ENCODE data around the gene SLC6A11. TPM values are rescaled to one million over a fixed set of nuclear protein-coding genes. Genes with fewer than 3 reads are reported as not detected.

SLC6A11 gene
- total and polyA plus RNA-seq, 2 donors (not counting 3 experiments of a cell fraction or from before 2014, with no cell fraction given), result not detected

- H3K4me1 ChIP-seq (ENCODE audit: control insufficient read depth, extremely low read depth, insufficient read depth, low read length), result peaks cover 7% of the 10 kb centered on the region
- no peak for DNase-seq (ENCODE audit: low read depth, low spot score)
- H3K27me3 ChIP-seq (ENCODE audit: control insufficient read depth in 2 of 2, insufficient read depth in 2 of 2, low read length in 2 of 2), result peaks cover 0 to 4% of the 10 kb centered on the region in 2 experiments
- POLR2A ChIA-PET, result no interaction called here
- H3K9me3 ChIP-seq (replicated peaks; ENCODE audit: control insufficient read depth, insufficient read depth, low read length), result no peaks in the 10 kb centered on the region
- H3K9me1 ChIP-seq (replicated peaks; ENCODE audit: control insufficient read depth, extremely low read depth, insufficient read depth, low read length), result no peaks in the 10 kb centered on the region
- intact Hi-C loops (cut with micrococcal nuclease), result no loop called here
- no TSS peak for BruUV-seq (replicated peaks)
- H4K20me1 ChIP-seq (replicated peaks; ENCODE audit: control insufficient read depth, extremely low read depth, insufficient read depth, low read length), result no peaks in the 10 kb centered on the region
- no peak overlapping the region for H2AFZ ChIP-seq (ENCODE audit: low read depth, low read length)
- no peaks in the 10 kb centered on the region for H3K79me2 ChIP-seq (ENCODE audit: control insufficient read depth, insufficient read depth, low read length)
- no peak for FAIRE-seq
- dilution Hi-C loops (cut with MboI; ENCODE audit: extremely low pct_ligation_motif_present, low sequenced_read_pairs), result no loop called here
- no peak overlapping the region for H3K4me3 ChIP-seq (replicated peaks in 1 of 3; ENCODE audit: insufficient read depth in 1 of 3, low read depth in 1 of 3, low read length in 3 of 3)
- H3K9ac ChIP-seq (replicated peaks; ENCODE audit: extremely low read depth, insufficient read depth, low read length), result no peak overlapping the region
- no peak overlapping the region for H3K4me2 ChIP-seq (ENCODE audit: insufficient read depth, low read length)
- H3K36me3 ChIP-seq (ENCODE audit: control insufficient read depth in 2 of 2, extremely low read depth in 1 of 2, insufficient read depth in 2 of 2, low read length in 2 of 2), result no peaks in the 10 kb centered on the region
- H3K27ac ChIP-seq (ENCODE audit: insufficient read depth, low read depth, low read length), result no peak overlapping the region
- CTCF ChIA-PET, result no interaction called here
- TF ChIP-seq FOS (IDR thresholded peaks at IDR 0.05; ENCODE audit: borderline replicate concordance, insufficient read depth, low read length) (no peak), MYC (IDR thresholded peaks at IDR 0.05; ENCODE audit: low read depth, low read length) (no peak), MAX (IDR thresholded peaks at IDR 0.05; ENCODE audit: insufficient read depth, insufficient read length) (no peak), GATA2 (IDR thresholded peaks at IDR 0.05; ENCODE audit: insufficient read depth, insufficient read length, low read depth, low read length) (no peak)
Observed at GRCh38 chr3:10928961-10929471, 113.0 kb downstream of the SLC6A11 start.

- no peaks in the 10 kb centered on the region for H3K27me3 ChIP-seq (ENCODE audit: control insufficient read depth in 2 of 2, insufficient read depth in 2 of 2, low read length in 2 of 2)
- dilution Hi-C loops (cut with MboI; ENCODE audit: extremely low pct_ligation_motif_present, low sequenced_read_pairs), result no loop called here
- H3K9me1 ChIP-seq (replicated peaks; ENCODE audit: control insufficient read depth, extremely low read depth, insufficient read depth, low read length), result no peaks in the 10 kb centered on the region
- H3K9me3 ChIP-seq (replicated peaks; ENCODE audit: control insufficient read depth, insufficient read depth, low read length), result no peaks in the 10 kb centered on the region
- no peak overlapping the region for H2AFZ ChIP-seq (ENCODE audit: low read depth, low read length)
- DNase-seq (ENCODE audit: low read depth, low spot score) (no peak), FAIRE-seq (no peak)
- H3K9ac ChIP-seq (replicated peaks; ENCODE audit: extremely low read depth, insufficient read depth, low read length), result no peak overlapping the region
- H4K20me1 ChIP-seq (replicated peaks; ENCODE audit: control insufficient read depth, extremely low read depth, insufficient read depth, low read length), result no peaks in the 10 kb centered on the region
- intact Hi-C loops (cut with micrococcal nuclease), result no loop called here
- no TSS peak for BruUV-seq (replicated peaks)
- no peaks in the 10 kb centered on the region for H3K36me3 ChIP-seq (ENCODE audit: control insufficient read depth in 2 of 2, extremely low read depth in 1 of 2, insufficient read depth in 2 of 2, low read length in 2 of 2)
- no peak overlapping the region for H3K4me3 ChIP-seq (replicated peaks in 1 of 3; ENCODE audit: insufficient read depth in 1 of 3, low read depth in 1 of 3, low read length in 3 of 3)
- H3K27ac ChIP-seq (ENCODE audit: insufficient read depth, low read depth, low read length), result no peak overlapping the region
- no peak overlapping the region for H3K4me2 ChIP-seq (ENCODE audit: insufficient read depth, low read length)
- no peak for TF ChIP-seq JUN (IDR thresholded peaks at IDR 0.05; ENCODE audit: borderline replicate concordance, insufficient read depth, insufficient read length, low read depth)
- TF ChIP-seq CTCF (IDR thresholded peaks at IDR 0.05; ENCODE audit: extremely low read depth in 1 of 2, insufficient read depth in 1 of 2, low read depth in 1 of 2, low read length in 2 of 2), result no peak
- no peak for TF ChIP-seq POLR2A (IDR thresholded peaks at IDR 0.05; ENCODE audit: low read depth, low read length)
- TF ChIP-seq POLR2AphosphoS5 (IDR thresholded peaks at IDR 0.05; ENCODE audit: insufficient read depth, low read depth, low read length), result no peak
- TF ChIP-seq FOS (IDR thresholded peaks at IDR 0.05; ENCODE audit: borderline replicate concordance, insufficient read depth, low read length), result no peak
- no peak for TF ChIP-seq MYC (IDR thresholded peaks at IDR 0.05; ENCODE audit: low read depth, low read length)
- no peak for TF ChIP-seq MAX (IDR thresholded peaks at IDR 0.05; ENCODE audit: insufficient read depth, insufficient read length)
- CTCF ChIA-PET, result interaction anchor here (1.3 to 2.9 kb wide), 2 partner anchors 13 to 16 kb away, joined by 3 to 7 read pairs; no protein-coding TSS in a partner anchor
- H3K79me2 ChIP-seq (ENCODE audit: control insufficient read depth, insufficient read depth, low read length), result no peaks in the 10 kb centered on the region
- H3K4me1 ChIP-seq (ENCODE audit: control insufficient read depth, extremely low read depth, insufficient read depth, low read length), result peaks cover 9% of the 10 kb centered on the region
- POLR2A ChIA-PET, result no interaction called here
Observed at GRCh38 chr3:10929978-10930665, 114.1 kb downstream of the SLC6A11 start.
